HG03196 (cell line): ENCODE data around the gene GRXCR1.

ENCODE experiments used
- ATAC-seq: cut with Tn5 transposase; IDR thresholded peaks from one replicate; pipeline ENCODE4 v1.9.1; 2021; ENCODE audit not compliant: unreplicated experiment

The GRXCR1 gene

DNA sequence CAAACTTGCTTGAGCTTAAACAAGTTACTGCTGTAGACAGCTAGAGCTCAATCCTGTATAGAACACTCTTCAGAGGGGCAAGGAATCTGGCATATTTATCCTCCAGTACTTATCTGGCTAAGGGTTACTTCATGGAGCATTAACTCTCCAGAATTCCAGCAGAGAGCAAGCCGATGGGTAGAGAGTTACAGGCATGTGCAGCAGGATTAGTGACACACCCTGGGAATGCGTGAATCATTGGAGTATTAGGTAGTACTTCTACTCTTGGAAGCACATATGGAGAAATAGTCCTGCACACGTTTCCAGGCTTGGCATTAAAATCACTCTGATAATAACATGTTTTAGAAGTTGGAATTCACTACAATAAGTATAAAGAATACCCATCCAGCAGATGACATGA, 35.4 kb downstream of the GRXCR1 start:
- no peak for ATAC-seq

GRCh38 chr4:42928582-42928981, 36.1 kb downstream of the GRXCR1 start:
- ATAC-seq: no peak

- no peak for ATAC-seq
These were observed 49.7 kb downstream of the GRXCR1 start for GRCh38 chr4:42942216-42942615.

GRCh38 chr4:42945874-42946273, 53.4 kb downstream of the GRXCR1 start:
- ATAC-seq: no peak

DNA sequence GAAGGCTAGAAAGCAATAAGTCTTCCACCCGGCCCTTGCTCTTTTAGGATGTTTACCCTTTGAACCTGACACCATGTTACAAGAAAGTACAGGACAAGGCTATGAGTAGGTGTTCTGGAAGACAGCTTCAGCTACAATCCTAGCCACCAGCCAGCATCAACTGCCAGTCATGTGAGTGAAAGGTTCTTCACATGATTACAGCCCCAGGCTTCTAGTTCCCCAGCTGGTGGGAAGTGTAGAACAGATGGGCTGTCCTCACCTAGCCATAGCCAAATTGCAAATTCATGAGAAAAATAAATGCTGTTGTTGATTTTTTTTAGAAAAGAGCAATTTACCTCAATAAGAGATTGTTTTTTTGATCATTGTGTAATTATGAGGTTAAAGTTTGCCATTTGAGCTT, 60.8 kb downstream of the GRXCR1 start:
- no peak for ATAC-seq

GRCh38 chr4:42954963-42955669, 62.6 kb downstream of the GRXCR1 start:
- no peak for ATAC-seq

GRCh38 chr4:42955746-42956505, 63.4 kb downstream of the GRXCR1 start:
- ATAC-seq: no peak

DNA sequence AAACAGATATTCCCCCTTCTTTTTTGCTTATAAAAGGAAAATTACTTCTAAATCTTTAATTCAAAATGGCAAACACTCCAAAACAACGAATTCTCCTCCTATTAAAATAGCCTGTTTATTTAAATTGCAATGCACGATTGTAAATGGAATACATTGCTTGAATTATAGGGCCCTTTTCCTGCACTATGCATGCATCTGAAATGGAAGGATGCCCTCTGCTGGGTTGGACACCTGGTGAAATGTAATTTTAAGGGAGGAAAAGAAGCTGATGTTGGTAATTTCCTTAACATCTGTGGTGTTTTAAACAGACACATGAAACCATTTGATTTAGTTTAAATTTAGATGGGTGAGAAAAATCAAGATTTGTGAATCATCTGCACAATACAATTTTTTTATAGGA, 72.8 kb downstream of the GRXCR1 start:
- no peak for ATAC-seq

GRCh38 chr4:42985976-42986375, 93.5 kb downstream of the GRXCR1 start:
- no peak for ATAC-seq

- ATAC-seq: no peak
These were observed 102.9 kb downstream of the GRXCR1 start for GRCh38 chr4:42995343-42995944.

- ATAC-seq: no peak
These were observed 116.3 kb downstream of the GRXCR1 start for GRCh38 chr4:43008793-43009192.

GRCh38 chr4:43014256-43014655, 121.7 kb downstream of the GRXCR1 start:
- no peak for ATAC-seq

GRCh38 chr4:43041632-43042031, 149.1 kb downstream of the GRXCR1 start:
- no peak for ATAC-seq

DNA sequence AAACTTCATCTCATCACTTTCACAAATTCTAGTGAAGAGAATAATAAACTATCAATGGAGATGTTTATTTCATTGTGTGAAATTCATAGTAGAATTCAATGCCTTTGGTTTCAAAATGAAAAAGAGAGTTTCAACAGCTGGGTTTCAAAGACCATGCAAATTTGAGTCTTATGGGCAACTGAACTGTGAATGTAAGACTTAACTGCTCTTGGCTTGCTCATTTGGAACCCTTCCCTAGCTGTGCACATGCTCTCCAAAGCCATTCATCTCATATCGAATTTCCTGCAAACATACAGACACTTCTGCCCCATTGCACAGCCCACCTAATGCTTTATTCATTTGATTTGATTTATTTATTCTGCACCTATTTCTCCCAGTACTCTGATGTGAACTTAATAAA, 154.5 kb downstream of the GRXCR1 start:
- no peak for ATAC-seq

GRCh38 chr4:43048570-43048969, 156.1 kb downstream of the GRXCR1 start:
- ATAC-seq: no peak

DNA sequence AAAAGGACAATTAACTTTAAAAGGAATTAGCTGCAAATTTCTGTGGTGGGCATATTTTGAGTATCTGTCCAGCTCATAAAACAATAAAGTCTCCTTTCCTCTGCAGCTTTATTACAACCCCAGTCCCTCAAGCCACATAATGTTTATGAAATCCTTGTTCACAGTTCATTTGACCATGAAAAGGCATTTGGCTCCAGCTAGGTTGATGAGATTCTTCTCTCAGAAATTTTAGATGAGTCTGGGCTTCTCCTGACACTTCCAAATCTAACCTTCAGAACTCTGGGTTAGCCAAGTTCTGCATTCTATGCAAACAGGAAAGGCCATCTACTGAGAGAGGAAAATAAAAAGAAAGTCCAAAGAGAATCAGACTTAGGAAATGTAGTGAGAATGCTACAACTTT, 156.8 kb downstream of the GRXCR1 start:
- no peak for ATAC-seq

GRCh38 chr4:43066415-43066814, 173.9 kb downstream of the GRXCR1 start:
- ATAC-seq: no peak

DNA sequence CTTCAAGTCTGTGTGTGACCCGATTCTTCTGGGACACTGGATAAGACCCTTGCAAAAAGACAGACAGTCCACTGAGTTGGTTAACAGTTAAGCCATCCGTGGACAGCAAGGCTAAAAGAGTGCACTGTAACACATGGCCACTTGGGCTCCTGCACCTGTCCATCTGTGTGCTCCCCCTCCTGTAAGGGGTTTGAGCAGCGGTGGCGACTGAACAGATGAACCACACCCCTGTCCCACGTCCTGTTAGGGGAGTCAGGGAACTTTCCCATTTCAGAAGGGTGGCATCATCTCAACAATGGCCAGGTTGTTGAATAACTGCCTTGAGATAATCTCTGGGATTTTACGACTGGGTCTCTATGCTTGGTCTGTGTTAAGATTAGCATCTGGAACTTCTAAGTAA, 178.6 kb downstream of the GRXCR1 start:
- ATAC-seq: no peak
